HG03439 (cell line): ENCODE measurements around the gene OR8A1.
"Not testable (repeated sequence)": the region's sequence is repeated elsewhere in the genome, so short reads cannot be mapped to it uniquely, and the experiment has no call there.

Source experiments
- ATAC-seq: cut with Tn5 transposase; IDR thresholded peaks from one replicate; pipeline ENCODE4 v1.9.1; 2021; ENCODE audit warnings: mild to moderate bottlenecking, moderate library complexity; ENCODE audit not compliant: unreplicated experiment

Gene OR8A1

DNA sequence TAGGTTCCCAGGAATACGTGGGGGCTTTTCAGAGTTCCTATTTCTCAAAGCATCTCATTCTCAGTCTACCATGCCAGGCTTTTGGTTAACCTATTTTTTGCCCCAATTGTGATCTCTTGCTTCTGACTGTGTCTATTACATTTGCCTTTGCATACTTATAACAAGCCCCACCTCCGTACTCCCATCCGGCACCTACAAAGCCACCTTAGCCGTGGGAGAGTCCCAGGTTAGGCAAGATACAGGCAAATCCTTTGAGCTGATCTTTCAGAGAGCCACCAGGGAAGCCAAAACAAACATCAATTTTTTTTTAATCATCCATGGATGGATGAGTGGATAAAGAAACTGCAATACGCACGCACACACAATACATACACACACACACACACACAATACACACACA lies 22.8 kb downstream of the OR8A1 start:
- no peak for ATAC-seq

DNA sequence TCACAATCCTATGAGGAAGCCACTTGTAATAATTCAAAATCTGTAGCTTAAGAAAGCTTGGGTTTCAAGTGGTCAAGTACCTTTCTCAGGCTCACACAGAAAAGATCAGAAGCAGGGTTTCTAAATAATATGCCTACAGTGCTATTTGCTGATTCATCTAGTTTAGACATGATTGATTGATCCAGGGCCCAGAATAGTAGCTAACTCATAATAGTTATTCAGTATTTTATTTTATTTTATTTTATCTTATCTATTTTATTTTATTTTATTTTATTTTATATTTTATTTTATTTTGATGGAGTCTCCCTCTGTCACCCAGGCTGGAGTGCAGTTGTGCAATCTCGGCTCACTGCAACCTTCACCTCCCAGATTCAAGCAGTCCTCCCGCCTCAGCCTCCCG lies 25.5 kb downstream of the OR8A1 start:
- no peak for ATAC-seq

DNA sequence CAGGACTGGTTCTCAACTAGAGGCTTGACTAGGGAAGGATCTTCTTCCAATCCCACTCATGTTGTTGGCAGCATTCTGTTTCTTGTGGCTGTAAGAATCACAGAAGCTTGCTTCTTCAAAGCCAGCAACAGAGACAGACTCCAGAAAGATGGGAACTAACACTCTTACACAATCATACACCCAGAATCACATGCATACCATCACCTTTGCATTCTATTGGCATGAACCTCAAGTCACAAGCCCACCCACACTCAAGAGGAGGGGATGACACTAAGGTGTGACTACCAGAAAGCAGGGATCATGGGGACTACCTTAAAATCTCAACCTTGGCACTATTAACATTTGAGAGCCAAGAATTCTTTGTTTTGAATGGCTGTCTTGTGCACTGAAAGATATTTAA lies 27.8 kb downstream of the OR8A1 start:
- no peak for ATAC-seq

DNA sequence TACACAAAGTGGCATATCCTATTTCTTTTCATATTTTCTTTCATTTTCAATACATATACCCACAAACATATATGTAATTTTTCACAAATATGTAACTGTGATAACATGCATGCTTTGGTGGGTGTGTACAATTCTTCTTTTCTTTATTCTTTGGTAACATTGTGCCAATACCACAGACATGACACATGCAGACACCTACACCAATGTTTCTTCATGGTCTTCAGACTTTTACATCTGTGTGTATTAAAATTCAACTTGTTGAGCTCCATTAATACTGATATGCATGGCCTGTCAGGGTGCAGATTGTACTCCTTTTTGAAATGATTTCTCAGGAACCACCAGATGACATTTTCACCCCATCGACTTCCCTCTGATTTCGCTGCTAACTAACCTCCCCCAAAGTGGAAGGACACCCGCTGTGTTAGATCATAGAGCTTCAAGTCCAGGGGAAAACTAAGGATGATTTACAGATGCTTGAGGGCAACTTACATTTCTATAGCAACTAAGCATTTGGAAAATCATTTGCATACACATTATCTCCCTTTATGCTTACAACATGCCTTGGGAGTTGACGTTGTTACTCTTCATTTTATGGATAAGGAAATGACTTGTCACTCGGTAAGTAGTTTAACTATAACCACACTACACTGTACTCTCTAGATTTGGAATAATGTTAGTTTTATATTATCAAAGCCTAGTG lies 31.0 kb downstream of the OR8A1 start:
- ATAC-seq: no peak

GRCh38 chr11:124602193-124602592 lies 32.4 kb downstream of the OR8A1 start:
- ATAC-seq: no peak

DNA sequence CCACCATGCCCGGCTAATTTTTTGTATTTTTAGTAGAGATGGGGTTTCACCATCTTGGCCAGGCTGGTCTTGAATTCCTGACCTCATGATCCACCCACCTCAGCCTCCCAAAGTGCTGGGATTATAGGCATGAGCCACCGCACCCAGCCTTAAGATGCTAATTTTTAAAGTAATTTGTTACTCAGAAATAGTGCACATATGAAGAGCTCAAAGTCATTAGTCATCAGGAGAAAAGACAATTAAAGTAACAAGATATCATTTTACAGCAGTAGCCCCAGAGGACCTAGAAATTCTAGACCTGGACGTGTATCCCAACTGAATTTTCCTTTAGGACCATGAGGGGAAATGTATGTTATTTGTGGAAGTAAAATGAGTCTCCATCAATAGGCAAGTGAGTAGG lies 32.9 kb downstream of the OR8A1 start:
- ATAC-seq: not testable (repeated sequence)

- no peak for ATAC-seq
Measured at GRCh38 chr11:124605719-124606118, 35.9 kb downstream of the OR8A1 start.

GRCh38 chr11:124608147-124608546 lies 38.4 kb downstream of the OR8A1 start:
- no peak for ATAC-seq

DNA sequence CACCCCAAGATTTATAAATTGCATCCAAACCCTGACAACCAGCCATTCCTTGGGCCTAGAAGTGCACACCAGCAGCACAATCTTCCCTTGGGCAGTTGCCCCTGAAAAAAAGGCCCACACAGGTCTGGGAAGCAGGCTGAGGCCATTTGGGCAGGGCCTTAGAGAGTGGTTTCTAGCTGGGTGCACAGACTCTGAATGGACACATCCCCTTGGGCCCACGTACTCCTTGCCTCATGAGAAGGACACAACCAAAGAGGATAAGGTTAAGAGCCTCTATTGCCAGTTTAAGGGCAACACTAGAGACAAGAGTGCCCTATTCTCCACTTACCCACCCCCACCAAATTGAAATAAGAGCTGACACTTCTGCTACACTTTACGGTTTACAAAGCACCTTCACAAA lies 40.5 kb downstream of the OR8A1 start:
- no peak for ATAC-seq

- ATAC-seq: no peak
Measured at GRCh38 chr11:124611064-124611463, 41.3 kb downstream of the OR8A1 start, which contains the start of gene PANX3. Gene PANX3 (plus strand): TSS chr11:124611428. CDS start chr11:124611557, 129 bp downstream.

- ATAC-seq: no peak
Measured at GRCh38 chr11:124612045-124612444, 42.2 kb downstream of the OR8A1 start.

DNA sequence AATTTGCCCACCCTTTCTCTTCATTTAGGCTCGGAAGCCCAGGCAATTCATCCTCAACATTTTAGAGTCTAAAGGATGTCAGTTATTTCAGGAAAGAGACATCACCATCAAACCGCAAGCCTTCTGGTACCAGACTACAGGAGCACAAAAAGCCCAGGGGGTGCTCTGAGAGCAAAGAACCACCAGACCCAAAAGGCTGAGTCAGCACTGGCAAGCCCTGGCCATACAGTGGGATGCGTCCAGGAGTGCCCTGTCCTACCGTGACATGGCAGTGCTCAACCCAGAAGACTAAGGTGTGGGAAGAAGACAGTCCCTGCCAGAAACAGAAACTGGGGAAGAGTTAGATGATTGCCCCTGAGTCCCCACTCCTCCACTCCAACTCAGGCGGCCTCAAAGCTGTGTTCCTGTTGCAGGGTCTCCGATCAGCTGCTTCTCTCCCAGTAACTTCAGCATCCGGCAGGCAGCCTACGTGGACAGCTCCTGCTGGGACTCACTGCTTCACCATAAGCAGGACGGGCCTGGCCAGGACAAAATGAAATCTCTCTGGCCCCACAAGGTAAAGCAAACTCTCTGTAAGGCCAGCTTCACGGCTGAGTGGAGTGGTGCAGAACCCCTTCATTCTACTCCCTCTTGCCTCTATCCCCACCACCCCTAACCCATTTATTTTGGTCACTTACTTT lies 42.9 kb downstream of the OR8A1 start:
- ATAC-seq: no peak

GRCh38 chr11:124618863-124619262 lies 49.1 kb downstream of the OR8A1 start:
- no peak for ATAC-seq
